Sigmoid colon (tissue), 4 donors: ENCODE data around the gene APOL6.
A peak's percentile ranks its signal among the peaks of the same experiment; 100 is the strongest.

ENCODE experiments used
- POLR2A ChIP-seq, 2 donors: fragments of 450-650 bp; IDR thresholded peaks; one replicate each; pipeline ENCODE4 v1.6.1; 2016; ENCODE audit warnings: antibody characterized with exemption in 2 of 2, mild to moderate bottlenecking in 2 of 2, moderate library complexity in 2 of 2
- POLR2AphosphoS5 ChIP-seq, 4 donors: sonication (generic); formaldehyde crosslinking; IDR thresholded peaks; one replicate each; pipeline ENCODE4 v1.6.1; 2017; ENCODE audit warnings: antibody characterized with exemption in 4 of 4
- TF ChIP-seq, protein P1 (sequence below), 4 experiments: fragments of 450-650 bp in 3 of 4; fragments of 200-600 bp in 1 of 4; IDR thresholded peaks; one replicate each; pipeline ENCODE4 v1.5.1; 2016 to 2019; ENCODE audit warnings: antibody characterized with exemption in 4 of 4, mild to moderate bottlenecking in 3 of 4, moderate library complexity in 2 of 4

DNA sequence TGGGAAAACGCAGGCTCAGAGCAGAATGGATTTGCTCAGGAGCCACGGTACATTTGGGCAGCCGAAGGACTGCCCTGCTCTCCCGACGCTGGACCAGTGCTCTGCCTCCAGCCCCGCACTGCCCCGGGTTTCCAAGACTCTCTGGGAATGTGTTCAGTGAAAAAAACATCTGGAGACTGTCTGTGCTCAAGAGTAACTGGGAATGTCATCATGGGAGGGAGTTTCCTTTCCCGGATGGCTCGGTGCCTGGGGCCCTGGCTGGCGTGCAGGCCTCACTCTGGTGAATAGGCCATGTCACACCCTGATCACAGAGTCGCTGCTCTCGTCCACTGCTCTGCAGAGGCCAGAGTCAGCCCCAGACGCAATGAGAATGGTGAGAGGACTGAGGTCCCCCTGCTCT lies 9.8 kb upstream of the APOL6 start:
- TF ChIP-seq, protein P1, sequence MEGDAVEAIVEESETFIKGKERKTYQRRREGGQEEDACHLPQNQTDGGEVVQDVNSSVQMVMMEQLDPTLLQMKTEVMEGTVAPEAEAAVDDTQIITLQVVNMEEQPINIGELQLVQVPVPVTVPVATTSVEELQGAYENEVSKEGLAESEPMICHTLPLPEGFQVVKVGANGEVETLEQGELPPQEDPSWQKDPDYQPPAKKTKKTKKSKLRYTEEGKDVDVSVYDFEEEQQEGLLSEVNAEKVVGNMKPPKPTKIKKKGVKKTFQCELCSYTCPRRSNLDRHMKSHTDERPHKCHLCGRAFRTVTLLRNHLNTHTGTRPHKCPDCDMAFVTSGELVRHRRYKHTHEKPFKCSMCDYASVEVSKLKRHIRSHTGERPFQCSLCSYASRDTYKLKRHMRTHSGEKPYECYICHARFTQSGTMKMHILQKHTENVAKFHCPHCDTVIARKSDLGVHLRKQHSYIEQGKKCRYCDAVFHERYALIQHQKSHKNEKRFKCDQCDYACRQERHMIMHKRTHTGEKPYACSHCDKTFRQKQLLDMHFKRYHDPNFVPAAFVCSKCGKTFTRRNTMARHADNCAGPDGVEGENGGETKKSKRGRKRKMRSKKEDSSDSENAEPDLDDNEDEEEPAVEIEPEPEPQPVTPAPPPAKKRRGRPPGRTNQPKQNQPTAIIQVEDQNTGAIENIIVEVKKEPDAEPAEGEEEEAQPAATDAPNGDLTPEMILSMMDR (IDR thresholded peaks at IDR 0.05): no peak
- TF ChIP-seq POLR2A (IDR thresholded peaks at IDR 0.05) (no peak), POLR2AphosphoS5 (IDR thresholded peaks at IDR 0.05) (peak; percentile 75 to 94 (median 87))
